Breast epithelium (tissue), 4 donors: Measurements from ENCODE around the gene CAMTA1. TPM values are rescaled to one million over a fixed set of nuclear protein-coding genes. Genes with fewer than 3 reads are reported as not detected.

ENCODE experiments used
- DNase-seq, 2 donors: peaks; one replicate each; pipeline ENCODE4 v3.0.0-alpha.2; 2019; ENCODE audit warnings: low spot score in 2 of 2
- H3K27ac ChIP-seq, 2 donors: fragments of 200-600 bp; sonication (generic) in 1 of 2; one replicate each; pipeline ENCODE4 v1.5.1; 2016 to 2019; ENCODE audit warnings: mild to moderate bottlenecking in 1 of 2
- H3K27me3 ChIP-seq, 2 donors: fragments of 200-600 bp; sonication (generic) in 1 of 2; one replicate each; pipeline versions ENCODE4 v1.5.1 to v1.6.0; 2017 to 2019; ENCODE audit warnings: control low read depth in 1 of 2, mild to moderate bottlenecking in 1 of 2
- H3K36me3 ChIP-seq: fragments of 200-600 bp; one replicate; pipeline ENCODE4 v1.5.1; 2019
- H3K4me1 ChIP-seq, 2 donors: fragments of 200-600 bp; sonication (generic); one replicate each; pipeline ENCODE4 v1.5.1; 2016 to 2019; ENCODE audit warnings: control low read depth in 1 of 2
- H3K4me3 ChIP-seq, 3 donors: fragments of 200-600 bp; sonication (generic); 1 replicate in 2 of 3; 2 replicates in 1 of 3; pipeline ENCODE4 v1.5.1; 2016 to 2019; ENCODE audit warnings: mild to moderate bottlenecking in 3 of 3, moderate library complexity in 2 of 3
- H3K9me3 ChIP-seq, 2 donors: fragments of 200-600 bp; sonication (generic) in 1 of 2; one replicate each; pipeline ENCODE4 v1.5.1; 2016 to 2019; ENCODE audit warnings: control low read depth in 1 of 2
- POLR2A ChIP-seq: fragments of 450-650 bp; IDR thresholded peaks from one replicate; pipeline ENCODE4 v1.6.1; 2016; ENCODE audit warnings: antibody characterized with exemption, mild to moderate bottlenecking, moderate library complexity
- POLR2AphosphoS5 ChIP-seq, 3 donors: sonication (generic); formaldehyde crosslinking; IDR thresholded peaks; one replicate each; pipeline ENCODE4 v1.6.1; 2017; ENCODE audit warnings: antibody characterized with exemption in 3 of 3
- intact Hi-C: fragments of 100-400 bp; cut with DNase I; formaldehyde crosslinking; loops from one replicate; pipeline ENCODE4 v1.15.1; 2023; ENCODE audit warnings: low total_unique reads
- total RNA-seq, 3 donors: library from RNA; depleted of rRNA; stranded (reverse); fragments of >200 nt; gene quantifications; one replicate each; pipeline ENCODE4 v1.1.0, GENCODE V29; 2016
- TF ChIP-seq, protein P1 (sequence below), 3 donors: fragments of 450-650 bp; IDR thresholded peaks; one replicate each; pipeline ENCODE4 v1.5.1; 2016 to 2017; ENCODE audit warnings: antibody characterized with exemption in 3 of 3, mild to moderate bottlenecking in 3 of 3, moderate library complexity in 3 of 3

The CAMTA1 gene
- total RNA-seq, 3 donors from 2014 or later: 53.4 to 84.0 (median 61.9) TPM

GRCh38 chr1:7000720-7001119 lies 215.5 kb downstream of the CAMTA1 start:
- DNase-seq: no peak
- H3K27me3 ChIP-seq: no peaks in the 10 kb centered on the region

GRCh38 chr1:7002728-7003127 lies 217.5 kb downstream of the CAMTA1 start:
- Histone ChIP-seq H3K9me3 (no peaks in the 10 kb centered on the region), H3K27ac (no peak overlapping the region), H3K4me3 (no peak overlapping the region), H3K27me3 (no peaks in the 10 kb centered on the region), H3K4me1 (no peaks in the 10 kb centered on the region), H3K36me3 (no peaks in the 10 kb centered on the region)
- DNase-seq: no peak
- intact Hi-C loops: no loop called here
- TF ChIP-seq, protein P1, sequence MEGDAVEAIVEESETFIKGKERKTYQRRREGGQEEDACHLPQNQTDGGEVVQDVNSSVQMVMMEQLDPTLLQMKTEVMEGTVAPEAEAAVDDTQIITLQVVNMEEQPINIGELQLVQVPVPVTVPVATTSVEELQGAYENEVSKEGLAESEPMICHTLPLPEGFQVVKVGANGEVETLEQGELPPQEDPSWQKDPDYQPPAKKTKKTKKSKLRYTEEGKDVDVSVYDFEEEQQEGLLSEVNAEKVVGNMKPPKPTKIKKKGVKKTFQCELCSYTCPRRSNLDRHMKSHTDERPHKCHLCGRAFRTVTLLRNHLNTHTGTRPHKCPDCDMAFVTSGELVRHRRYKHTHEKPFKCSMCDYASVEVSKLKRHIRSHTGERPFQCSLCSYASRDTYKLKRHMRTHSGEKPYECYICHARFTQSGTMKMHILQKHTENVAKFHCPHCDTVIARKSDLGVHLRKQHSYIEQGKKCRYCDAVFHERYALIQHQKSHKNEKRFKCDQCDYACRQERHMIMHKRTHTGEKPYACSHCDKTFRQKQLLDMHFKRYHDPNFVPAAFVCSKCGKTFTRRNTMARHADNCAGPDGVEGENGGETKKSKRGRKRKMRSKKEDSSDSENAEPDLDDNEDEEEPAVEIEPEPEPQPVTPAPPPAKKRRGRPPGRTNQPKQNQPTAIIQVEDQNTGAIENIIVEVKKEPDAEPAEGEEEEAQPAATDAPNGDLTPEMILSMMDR (IDR thresholded peaks at IDR 0.05): no peak
- TF ChIP-seq POLR2A: no peak
- no peak for TF ChIP-seq POLR2AphosphoS5 (IDR thresholded peaks at IDR 0.05)

More at GRCh38 chr1:7000720-7001119, 215.5 kb downstream of the CAMTA1 start:
- no peak overlapping the region for H3K4me3 ChIP-seq
- no peaks in the 10 kb centered on the region for H3K36me3 ChIP-seq
- H3K9me3 ChIP-seq: no peaks in the 10 kb centered on the region
- intact Hi-C loops: no loop called here
- TF ChIP-seq POLR2AphosphoS5 (IDR thresholded peaks at IDR 0.05) (no peak), POLR2A (no peak)
- TF ChIP-seq, protein P1 (IDR thresholded peaks at IDR 0.05): no peak
- no peak overlapping the region for H3K27ac ChIP-seq
- no peaks in the 10 kb centered on the region for H3K4me1 ChIP-seq

DNA sequence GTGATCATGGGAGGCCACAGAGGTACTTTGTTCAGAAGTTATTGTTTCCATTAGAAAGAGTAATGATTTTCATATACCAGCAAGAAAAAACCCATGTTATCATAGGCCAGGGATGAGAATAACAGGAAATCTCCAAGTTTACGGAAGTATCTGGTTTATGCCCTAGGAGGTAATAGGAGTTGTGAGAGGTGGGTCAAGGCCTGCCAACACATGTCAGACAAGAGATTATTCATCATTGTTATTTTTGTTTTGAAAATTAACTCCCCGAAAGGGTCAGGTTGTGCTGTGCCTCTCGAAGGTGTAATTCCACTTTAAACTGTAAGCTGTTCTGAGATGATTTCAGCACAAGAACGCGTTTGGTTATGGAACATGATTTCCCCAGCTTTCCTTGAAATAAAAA lies 218.4 kb downstream of the CAMTA1 start:
- intact Hi-C loops: no loop called here
- Histone ChIP-seq H3K4me3 (no peak overlapping the region), H3K9me3 (no peaks in the 10 kb centered on the region), H3K27me3 (no peaks in the 10 kb centered on the region), H3K27ac (no peak overlapping the region), H3K36me3 (no peaks in the 10 kb centered on the region), H3K4me1 (no peaks in the 10 kb centered on the region)
- no peak for DNase-seq
- TF ChIP-seq POLR2AphosphoS5 (IDR thresholded peaks at IDR 0.05) (no peak), POLR2A (no peak)
- TF ChIP-seq, protein P1 (IDR thresholded peaks at IDR 0.05): no peak

GRCh38 chr1:7004181-7004580 lies 218.9 kb downstream of the CAMTA1 start:
- DNase-seq: no peak
- no peaks in the 10 kb centered on the region for H3K9me3 ChIP-seq
- no peak overlapping the region for H3K27ac ChIP-seq
- no peaks in the 10 kb centered on the region for H3K36me3 ChIP-seq
- intact Hi-C loops: no loop called here
- no peaks in the 10 kb centered on the region for H3K4me1 ChIP-seq
- H3K4me3 ChIP-seq: no peak overlapping the region
- H3K27me3 ChIP-seq: no peaks in the 10 kb centered on the region
- TF ChIP-seq POLR2A (no peak), POLR2AphosphoS5 (IDR thresholded peaks at IDR 0.05) (no peak)
- TF ChIP-seq, protein P1 (IDR thresholded peaks at IDR 0.05): no peak

DNA sequence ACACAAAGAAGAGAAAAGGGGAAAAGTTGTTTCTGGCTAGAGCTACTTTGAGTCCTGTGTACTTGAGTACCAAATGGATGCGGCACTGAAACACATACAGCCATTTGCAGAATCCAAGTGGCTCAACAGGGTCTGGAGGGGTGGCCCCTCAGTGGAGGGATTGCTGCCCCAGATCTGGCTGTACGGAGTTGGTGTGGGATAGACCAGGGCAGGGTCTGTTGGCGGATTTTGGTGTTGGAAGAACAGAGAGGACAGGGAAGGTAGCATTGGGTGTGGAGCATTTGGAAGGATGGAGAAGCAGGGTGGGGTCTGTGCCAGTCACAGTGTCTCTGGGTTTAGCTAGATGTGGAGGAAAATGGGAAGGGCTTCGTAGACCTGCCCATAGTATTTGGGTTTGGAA lies 220.5 kb downstream of the CAMTA1 start:
- TF ChIP-seq POLR2A: no peak
- TF ChIP-seq POLR2AphosphoS5 (IDR thresholded peaks at IDR 0.05): no peak
- TF ChIP-seq, protein P1 (IDR thresholded peaks at IDR 0.05): no peak
- H3K36me3 ChIP-seq: no peaks in the 10 kb centered on the region
- H3K27ac ChIP-seq: no peak overlapping the region
- no peaks in the 10 kb centered on the region for H3K4me1 ChIP-seq
- no peaks in the 10 kb centered on the region for H3K27me3 ChIP-seq
- no peaks in the 10 kb centered on the region for H3K9me3 ChIP-seq
- no peak for DNase-seq
- no peak overlapping the region for H3K4me3 ChIP-seq
- intact Hi-C loops: no loop called here
